Esophagus squamous epithelium (tissue), 4 donors: ENCODE measurements around the gene APLNR.

Source experiments
- POLR2A ChIP-seq, 4 donors: fragments of 450-650 bp; IDR thresholded peaks; one replicate each; pipeline ENCODE4 v1.6.1; 2017; ENCODE audit warnings: antibody characterized with exemption in 4 of 4, mild to moderate bottlenecking in 4 of 4, moderate library complexity in 3 of 4
- TF ChIP-seq, protein P1 (sequence below), 6 experiments: fragments of 450-650 bp in 4 of 6; fragments of 200-600 bp in 2 of 6; sonication (generic) in 2 of 6; IDR thresholded peaks; one replicate each; pipeline ENCODE4 v1.5.1; 2016 to 2019; ENCODE audit warnings: antibody characterized with exemption in 6 of 6, mild to moderate bottlenecking in 4 of 6, moderate library complexity in 4 of 6

DNA sequence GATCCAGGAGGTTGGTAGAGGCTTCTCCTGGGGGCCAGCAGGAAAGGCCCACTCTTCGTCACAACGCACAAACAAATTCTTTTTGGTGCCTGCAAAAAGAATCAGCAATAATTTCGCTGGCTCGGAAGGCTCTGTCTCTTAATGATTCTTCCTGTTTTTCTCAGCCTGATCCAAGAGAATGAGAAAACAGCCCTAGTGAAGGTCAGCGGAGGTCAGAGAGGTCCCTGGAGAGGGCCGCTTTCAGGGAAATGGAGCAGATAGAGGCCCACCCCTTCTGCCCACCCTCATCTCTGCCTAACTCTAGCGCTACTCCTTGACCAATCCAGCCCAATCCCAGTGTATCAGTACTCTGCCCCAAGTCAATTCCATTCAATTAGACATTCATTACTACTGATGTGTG is 36.1 kb downstream of the APLNR start:
- TF ChIP-seq POLR2A (IDR thresholded peaks at IDR 0.05), result no peak
- TF ChIP-seq, protein P1, sequence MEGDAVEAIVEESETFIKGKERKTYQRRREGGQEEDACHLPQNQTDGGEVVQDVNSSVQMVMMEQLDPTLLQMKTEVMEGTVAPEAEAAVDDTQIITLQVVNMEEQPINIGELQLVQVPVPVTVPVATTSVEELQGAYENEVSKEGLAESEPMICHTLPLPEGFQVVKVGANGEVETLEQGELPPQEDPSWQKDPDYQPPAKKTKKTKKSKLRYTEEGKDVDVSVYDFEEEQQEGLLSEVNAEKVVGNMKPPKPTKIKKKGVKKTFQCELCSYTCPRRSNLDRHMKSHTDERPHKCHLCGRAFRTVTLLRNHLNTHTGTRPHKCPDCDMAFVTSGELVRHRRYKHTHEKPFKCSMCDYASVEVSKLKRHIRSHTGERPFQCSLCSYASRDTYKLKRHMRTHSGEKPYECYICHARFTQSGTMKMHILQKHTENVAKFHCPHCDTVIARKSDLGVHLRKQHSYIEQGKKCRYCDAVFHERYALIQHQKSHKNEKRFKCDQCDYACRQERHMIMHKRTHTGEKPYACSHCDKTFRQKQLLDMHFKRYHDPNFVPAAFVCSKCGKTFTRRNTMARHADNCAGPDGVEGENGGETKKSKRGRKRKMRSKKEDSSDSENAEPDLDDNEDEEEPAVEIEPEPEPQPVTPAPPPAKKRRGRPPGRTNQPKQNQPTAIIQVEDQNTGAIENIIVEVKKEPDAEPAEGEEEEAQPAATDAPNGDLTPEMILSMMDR (IDR thresholded peaks at IDR 0.05), result no peak
